A549 (cell line): ENCODE results near the gene IGF1R. TPM values are rescaled to one million over a fixed set of nuclear protein-coding genes. Genes with fewer than 3 reads are reported as not detected.
A peak's percentile ranks its signal among the peaks of the same experiment; 100 is the strongest.

ENCODE experiments used
- ATAC-seq, 2 experiments: fragments of 200-7000 bp in 1 of 2; fragments of >200 bp in 1 of 2; cut with Nextera tagmentation in 1 of 2; cut with Tn5 transposase in 1 of 2; 3 replicates each; pipeline versions ENCODE4 v1.8.0 to v1.9.1; 2018 to 2020; ENCODE audit warnings: mild to moderate bottlenecking in 1 of 2, moderate library complexity in 1 of 2
- CTCF ChIA-PET: fragments of 300-600 bp; sonication (Branson Sonifier 250); formaldehyde crosslinking; extraction: SDS; loops from one replicate; lab custom pipeline; 2021; ENCODE audit warnings: antibody characterized with exemption, inconsistent platforms; lab: Yijun Ruan, JAX
- POLR2A ChIA-PET: fragments of 350-600 bp; formaldehyde crosslinking; extraction: SDS; loops from one replicate; lab custom pipeline; 2021; ENCODE audit warnings: antibody characterized with exemption, inconsistent platforms; lab: Yijun Ruan, JAX
- DNase-seq, 2 experiments: peaks; one replicate each; pipeline versions ENCODE4 v3.0.0 to v3.0.0-alpha.2; 2011 to 2016; ENCODE audit warnings: low read depth in 1 of 2, low spot score in 1 of 2
- FAIRE-seq: peaks from 2 replicates; lab custom pipeline; 2011; peaks lifted over from hg19 to GRCh38; lab: Jason Lieb, UNC
- H3K27ac ChIP-seq, 2 experiments: fragments of >200 bp; sonication (Bioruptor Twin); formaldehyde crosslinking; 3 replicates each; pipeline ENCODE4 v1.5.1; 2016 to 2017
- H3K4me1 ChIP-seq: fragments of >200 bp; sonication (Bioruptor Twin); formaldehyde crosslinking; 3 replicates; pipeline ENCODE4 v1.6.1; 2016
- H3K4me2 ChIP-seq: fragments of >200 bp; sonication (Bioruptor Twin); formaldehyde crosslinking; 3 replicates; pipeline ENCODE4 v1.6.1; 2016
- H3K4me3 ChIP-seq: fragments of >200 bp; sonication (Bioruptor Twin); formaldehyde crosslinking; 3 replicates; pipeline ENCODE4 v1.5.1; 2016
- H3K9me3 ChIP-seq: fragments of >200 bp; sonication (Bioruptor Twin); formaldehyde crosslinking; 3 replicates; pipeline ENCODE4 v1.6.1; 2016
- CHD4 ChIP-seq: fragments of 200-600 bp; sonication (generic); IDR thresholded peaks from 2 replicates; pipeline ENCODE4 v1.6.1; 2016; ENCODE audit warnings: antibody characterized with exemption, mild to moderate bottlenecking, borderline replicate concordance
- E2F6 ChIP-seq: IDR thresholded peaks from 2 replicates; pipeline ENCODE4 v1.6.1; 2012; ENCODE audit warnings: low read depth, borderline replicate concordance
- EHF ChIP-seq: fragments of 250-450 bp; sonication (Bioruptor Pico); IDR thresholded peaks from 2 replicates; pipeline ENCODE4 v1.5.0; 2020; ENCODE audit warnings: mild to moderate bottlenecking
- EP300 ChIP-seq, 2 experiments: fragments of >200 bp; sonication (Bioruptor Twin); formaldehyde crosslinking; IDR thresholded peaks; 2 replicates in 1 of 2; 3 replicates in 1 of 2; pipeline ENCODE4 v1.6.1; 2016 to 2017
- FOSB ChIP-seq: fragments of 250-450 bp; sonication (Bioruptor Pico); IDR thresholded peaks from 2 replicates; pipeline ENCODE4 v1.5.0; 2020; ENCODE audit warnings: mild to moderate bottlenecking, moderate library complexity
- FOXS1 ChIP-seq: fragments of 250-450 bp; sonication (Bioruptor Pico); IDR thresholded peaks from 2 replicates; pipeline ENCODE4 v1.5.0; 2020; ENCODE audit warnings: mild to moderate bottlenecking, moderate library complexity
- HOXA7 ChIP-seq: fragments of 250-450 bp; sonication (Bioruptor Pico); IDR thresholded peaks from 2 replicates; pipeline ENCODE4 v1.5.0; 2020; ENCODE audit warnings: mild to moderate bottlenecking, moderate library complexity
- HOXB13 ChIP-seq: fragments of 250-450 bp; sonication (Bioruptor Pico); IDR thresholded peaks from 2 replicates; pipeline ENCODE4 v1.5.0; 2020; ENCODE audit warnings: low read depth, mild to moderate bottlenecking, moderate library complexity
- HOXB5 ChIP-seq: fragments of 250-450 bp; sonication (Bioruptor Pico); IDR thresholded peaks from 2 replicates; pipeline ENCODE4 v1.5.0; 2020; ENCODE audit warnings: mild to moderate bottlenecking, moderate library complexity
- KDM1A ChIP-seq: fragments of 200-600 bp; sonication (generic); IDR thresholded peaks from 2 replicates; pipeline ENCODE4 v1.6.1; 2016; ENCODE audit warnings: low read depth, mild to moderate bottlenecking
- MAFK ChIP-seq: fragments of 450-650 bp; IDR thresholded peaks from 2 replicates; pipeline ENCODE4 v1.6.1; 2014; ENCODE audit not compliant: partially characterized antibody
- MYC ChIP-seq: IDR thresholded peaks from 2 replicates; pipeline ENCODE4 v1.6.1; 2012; ENCODE audit warnings: mild to moderate bottlenecking, inconsistent platforms, low read length, improper control_type of control experiment, borderline replicate concordance
- POLR2A ChIP-seq: IDR thresholded peaks from 2 replicates; pipeline ENCODE4 v1.6.1; 2012; ENCODE audit warnings: mild to moderate bottlenecking, low read length
- RARB ChIP-seq: fragments of 250-450 bp; sonication (Bioruptor Pico); IDR thresholded peaks from 2 replicates; pipeline ENCODE4 v1.8.0; 2021; ENCODE audit warnings: mild to moderate bottlenecking, moderate library complexity
- TFCP2L1 ChIP-seq: fragments of 250-450 bp; sonication (Bioruptor Pico); IDR thresholded peaks from 2 replicates; pipeline ENCODE4 v1.5.0; 2021; ENCODE audit warnings: mild to moderate bottlenecking
- WGBS: methylation state at CpG from one replicate; pipeline ENCODE4 v1.1.6; 2017; ENCODE audit errors: missing lambda C conversion rate; 5-methylcytosine and 5-hydroxymethylcytosine counted together
- polyA plus RNA-seq, 4 experiments: library from polyadenylated mRNA; depleted of rRNA in 3 of 4; stranded (reverse); fragments of >200 nt; fragmentation: RNase III in 1 of 4; extraction: RNeasy Plus Mini Kit Qiagen cat#74134 plus additional on column Dnase treatment in 1 of 4; gene quantifications; 2 replicates in 3 of 4; 3 replicates in 1 of 4; pipeline ENCODE4 v1.2.3, GENCODE V29; 2011 to 2017
- TF ChIP-seq, protein P1 (sequence below): IDR thresholded peaks from 2 replicates; pipeline ENCODE4 v1.6.1; 2012
- TF ChIP-seq, protein P2 (sequence below): IDR thresholded peaks from 2 replicates; pipeline ENCODE4 v1.6.1; 2012
- TF ChIP-seq, protein P3 (sequence below): fragments of 250-450 bp; sonication (Bioruptor Pico); IDR thresholded peaks from 2 replicates; pipeline ENCODE4 v1.5.0; 2020; ENCODE audit warnings: low read depth, mild to moderate bottlenecking, moderate library complexity
- TF ChIP-seq, protein P4 (sequence below): fragments of >200 bp; sonication (Bioruptor Twin); formaldehyde crosslinking; IDR thresholded peaks from 3 replicates; pipeline ENCODE4 v1.6.1; 2016
- TF ChIP-seq, protein P5 (sequence below): fragments of 250-450 bp; sonication (Bioruptor Pico); IDR thresholded peaks from 2 replicates; pipeline ENCODE4 v1.5.0; 2021; ENCODE audit warnings: mild to moderate bottlenecking, moderate library complexity, borderline replicate concordance

IGF1R gene
- polyA plus RNA-seq, 2 of the 4 experiments (the other 2 are of a cell fraction): 42.6 to 69.5 TPM

- FAIRE-seq: no peak
- H3K4me3 ChIP-seq: peak overlapping the region; percentile 26
- POLR2A ChIA-PET: interaction anchor here (0.6 to 4.4 kb wide), 13 partner anchors 8 to 227 kb away, joined by 3 to 61 read pairs (median 5); no protein-coding TSS in a partner anchor
Measured at GRCh38 chr15:98874370-98874769, 226.0 kb downstream of the IGF1R start.

GRCh38 chr15:98874773-98875172 is 226.4 kb downstream of the IGF1R start:
- no peaks in the 10 kb centered on the region for H3K9me3 ChIP-seq
- POLR2A ChIA-PET: interaction anchor here (0.6 to 4.4 kb wide), 8 partner anchors 10 to 187 kb away, joined by 3 to 61 read pairs (median 6); no protein-coding TSS in a partner anchor
- H3K4me3 ChIP-seq: peak overlapping the region; percentile 26
- CTCF ChIA-PET: interaction anchor here (0.9 to 6.6 kb wide), 10 partner anchors 8 to 199 kb away, joined by 3 to 97 read pairs (median 18); no protein-coding TSS in a partner anchor
- ATAC-seq: peak in 1 of 2 experiments; percentile 0; a peak in 2 of 6 replicates
- peak overlapping the region; percentile 79 for H3K4me2 ChIP-seq
- WGBS: 11% methylated on average over 8 of the region's 8 CpGs
- TF ChIP-seq POLR2A: 0 out of 2 replicates have a peak, but pooled peaks have one; percentile 20
- TF ChIP-seq CHD4: no peak
- peak; percentile 78; the same call in 1 of the 2 replicates for TF ChIP-seq EHF (CRISPR knock-in tag)
- TF ChIP-seq, protein P1, sequence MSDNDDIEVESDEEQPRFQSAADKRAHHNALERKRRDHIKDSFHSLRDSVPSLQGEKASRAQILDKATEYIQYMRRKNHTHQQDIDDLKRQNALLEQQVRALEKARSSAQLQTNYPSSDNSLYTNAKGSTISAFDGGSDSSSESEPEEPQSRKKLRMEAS: peak; percentile 42
- peak; percentile 6; the same call in 1 of the 2 replicates for TF ChIP-seq HOXA7 (CRISPR knock-in tag)
- TF ChIP-seq FOSB: peak; percentile 77; the same call in 1 of the 2 replicates
- TF ChIP-seq MYC: no peak
- TF ChIP-seq, protein P2, sequence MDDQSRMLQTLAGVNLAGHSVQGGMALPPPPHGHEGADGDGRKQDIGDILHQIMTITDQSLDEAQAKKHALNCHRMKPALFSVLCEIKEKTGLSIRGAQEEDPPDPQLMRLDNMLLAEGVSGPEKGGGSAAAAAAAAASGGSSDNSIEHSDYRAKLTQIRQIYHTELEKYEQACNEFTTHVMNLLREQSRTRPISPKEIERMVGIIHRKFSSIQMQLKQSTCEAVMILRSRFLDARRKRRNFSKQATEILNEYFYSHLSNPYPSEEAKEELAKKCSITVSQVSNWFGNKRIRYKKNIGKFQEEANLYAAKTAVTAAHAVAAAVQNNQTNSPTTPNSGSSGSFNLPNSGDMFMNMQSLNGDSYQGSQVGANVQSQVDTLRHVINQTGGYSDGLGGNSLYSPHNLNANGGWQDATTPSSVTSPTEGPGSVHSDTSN: 0 out of 2 replicates have a peak, but pooled peaks have one; percentile 45
- TF ChIP-seq FOXS1 (CRISPR knock-in tag): no peak
- peak; percentile 82 for TF ChIP-seq MAFK
- TF ChIP-seq KDM1A: no peak
- TF ChIP-seq E2F6: 0 out of 2 replicates have a peak, but pooled peaks have one; percentile 30
- TF ChIP-seq HOXB13: no peak
- TF ChIP-seq HOXB5: peak; percentile 83; the same call in 1 of the 2 replicates
- TF ChIP-seq, protein P3, sequence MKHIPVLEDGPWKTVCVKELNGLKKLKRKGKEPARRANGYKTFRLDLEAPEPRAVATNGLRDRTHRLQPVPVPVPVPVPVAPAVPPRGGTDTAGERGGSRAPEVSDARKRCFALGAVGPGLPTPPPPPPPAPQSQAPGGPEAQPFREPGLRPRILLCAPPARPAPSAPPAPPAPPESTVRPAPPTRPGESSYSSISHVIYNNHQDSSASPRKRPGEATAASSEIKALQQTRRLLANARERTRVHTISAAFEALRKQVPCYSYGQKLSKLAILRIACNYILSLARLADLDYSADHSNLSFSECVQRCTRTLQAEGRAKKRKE (CRISPR knock-in tag): peak; percentile 85; the same call in 1 of the 2 replicates
- TF ChIP-seq, protein P4, sequence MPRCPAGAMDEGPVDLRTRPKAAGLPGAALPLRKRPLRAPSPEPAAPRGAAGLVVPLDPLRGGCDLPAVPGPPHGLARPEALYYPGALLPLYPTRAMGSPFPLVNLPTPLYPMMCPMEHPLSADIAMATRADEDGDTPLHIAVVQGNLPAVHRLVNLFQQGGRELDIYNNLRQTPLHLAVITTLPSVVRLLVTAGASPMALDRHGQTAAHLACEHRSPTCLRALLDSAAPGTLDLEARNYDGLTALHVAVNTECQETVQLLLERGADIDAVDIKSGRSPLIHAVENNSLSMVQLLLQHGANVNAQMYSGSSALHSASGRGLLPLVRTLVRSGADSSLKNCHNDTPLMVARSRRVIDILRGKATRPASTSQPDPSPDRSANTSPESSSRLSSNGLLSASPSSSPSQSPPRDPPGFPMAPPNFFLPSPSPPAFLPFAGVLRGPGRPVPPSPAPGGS: 0 out of 3 replicates have a peak, but pooled peaks have one; percentile 20
- peak overlapping the region; percentile 95 to 97 for H3K27ac ChIP-seq
- peak; percentile 68 for FAIRE-seq
- DNase-seq: peak in 1 of 2 experiments; percentile 52
- H3K4me1 ChIP-seq: peaks cover 96% of the 10 kb centered on the region

More at GRCh38 chr15:98874370-98874769, 226.0 kb downstream of the IGF1R start:
- peak overlapping the region; percentile 79 for H3K4me2 ChIP-seq
- peak overlapping the region; percentile 95 to 97 for H3K27ac ChIP-seq
- WGBS: 24% methylated on average over 7 of the region's 7 CpGs
- TF ChIP-seq TFCP2L1: 0 out of 2 replicates have a peak, but pooled peaks have one; percentile 49
- TF ChIP-seq, protein P5, sequence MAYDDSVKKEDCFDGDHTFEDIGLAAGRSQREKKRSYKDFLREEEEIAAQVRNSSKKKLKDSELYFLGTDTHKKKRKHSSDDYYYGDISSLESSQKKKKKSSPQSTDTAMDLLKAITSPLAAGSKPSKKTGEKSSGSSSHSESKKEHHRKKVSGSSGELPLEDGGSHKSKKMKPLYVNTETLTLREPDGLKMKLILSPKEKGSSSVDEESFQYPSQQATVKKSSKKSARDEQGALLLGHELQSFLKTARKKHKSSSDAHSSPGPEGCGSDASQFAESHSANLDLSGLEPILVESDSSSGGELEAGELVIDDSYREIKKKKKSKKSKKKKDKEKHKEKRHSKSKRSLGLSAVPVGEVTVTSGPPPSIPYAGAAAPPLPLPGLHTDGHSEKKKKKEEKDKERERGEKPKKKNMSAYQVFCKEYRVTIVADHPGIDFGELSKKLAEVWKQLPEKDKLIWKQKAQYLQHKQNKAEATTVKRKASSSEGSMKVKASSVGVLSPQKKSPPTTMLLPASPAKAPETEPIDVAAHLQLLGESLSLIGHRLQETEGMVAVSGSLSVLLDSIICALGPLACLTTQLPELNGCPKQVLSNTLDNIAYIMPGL (CRISPR knock-in tag): 0 out of 2 replicates have a peak, but pooled peaks have one; percentile 20
- peak; percentile 93 for TF ChIP-seq RARB (CRISPR knock-in tag)
- TF ChIP-seq HOXA7 (CRISPR knock-in tag): peak; percentile 49; the same call in 1 of the 2 replicates
- TF ChIP-seq EP300 (IDR thresholded peaks at IDR 0.05): no peak
- TF ChIP-seq, all 56 proteins: peak for 4
- no peaks in the 10 kb centered on the region for H3K9me3 ChIP-seq
- DNase-seq (no peak), ATAC-seq (peak in 1 of 2 experiments; percentile 2; a peak in 1 of 6 replicates)
- CTCF ChIA-PET: interaction anchor here (1.0 to 6.6 kb wide), 10 partner anchors 8 to 202 kb away, joined by 3 to 97 read pairs (median 18); no protein-coding TSS in a partner anchor
- peaks cover 96% of the 10 kb centered on the region for H3K4me1 ChIP-seq
